Activated CD4-positive, CD25-positive, alpha-beta regulatory T cell (primary cell): Measurements from ENCODE around the gene BRAT1.
"Not testable (repeated sequence)": the region's sequence is repeated elsewhere in the genome, so short reads cannot be mapped to it uniquely, and the experiment has no call there.

ENCODE experiments used
- DNase-seq, 4 experiments: peaks; one replicate each; lab custom pipeline; 2025; lab: John Stamatoyannopoulos, UW

Gene BRAT1

DNA sequence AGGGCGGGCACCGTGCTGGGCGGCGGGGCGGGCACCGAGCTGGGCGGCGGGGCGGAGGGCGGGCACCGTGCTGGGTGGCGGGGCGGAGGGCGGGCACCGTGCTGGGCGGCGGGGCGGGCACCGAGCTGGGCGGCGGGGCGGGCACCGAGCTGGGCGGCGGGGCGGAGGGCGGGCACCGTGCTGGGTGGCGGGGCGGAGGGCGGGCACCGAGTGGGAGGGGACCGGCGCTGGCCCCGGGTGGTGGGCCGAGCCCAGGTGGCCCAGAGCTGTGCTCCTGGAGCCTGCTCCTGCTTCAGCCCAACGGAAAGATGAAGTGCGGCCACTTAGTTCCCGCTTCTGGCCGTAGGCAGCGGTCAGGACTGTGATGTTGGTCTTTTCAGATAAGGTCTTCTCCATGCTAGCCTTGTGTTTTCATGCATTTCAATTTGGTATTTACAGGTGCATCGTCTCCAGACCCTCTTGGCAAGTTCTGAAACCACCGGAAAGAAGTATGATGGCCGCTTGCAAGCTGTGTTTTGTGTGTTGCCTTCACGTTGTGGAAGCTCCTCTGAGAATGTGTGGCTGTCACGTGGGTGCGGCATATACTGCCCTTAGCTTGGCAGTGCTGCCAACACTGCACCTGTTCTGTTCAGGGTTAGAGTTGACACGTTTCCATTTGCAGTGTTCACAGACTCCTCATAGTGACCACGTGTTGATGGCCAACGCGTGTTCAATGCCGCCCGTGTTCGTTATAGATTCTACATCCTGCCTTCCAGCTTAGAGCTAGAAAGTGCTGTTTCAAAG, 28.7 kb upstream of the BRAT1 start:
- no peak for DNase-seq

DNA sequence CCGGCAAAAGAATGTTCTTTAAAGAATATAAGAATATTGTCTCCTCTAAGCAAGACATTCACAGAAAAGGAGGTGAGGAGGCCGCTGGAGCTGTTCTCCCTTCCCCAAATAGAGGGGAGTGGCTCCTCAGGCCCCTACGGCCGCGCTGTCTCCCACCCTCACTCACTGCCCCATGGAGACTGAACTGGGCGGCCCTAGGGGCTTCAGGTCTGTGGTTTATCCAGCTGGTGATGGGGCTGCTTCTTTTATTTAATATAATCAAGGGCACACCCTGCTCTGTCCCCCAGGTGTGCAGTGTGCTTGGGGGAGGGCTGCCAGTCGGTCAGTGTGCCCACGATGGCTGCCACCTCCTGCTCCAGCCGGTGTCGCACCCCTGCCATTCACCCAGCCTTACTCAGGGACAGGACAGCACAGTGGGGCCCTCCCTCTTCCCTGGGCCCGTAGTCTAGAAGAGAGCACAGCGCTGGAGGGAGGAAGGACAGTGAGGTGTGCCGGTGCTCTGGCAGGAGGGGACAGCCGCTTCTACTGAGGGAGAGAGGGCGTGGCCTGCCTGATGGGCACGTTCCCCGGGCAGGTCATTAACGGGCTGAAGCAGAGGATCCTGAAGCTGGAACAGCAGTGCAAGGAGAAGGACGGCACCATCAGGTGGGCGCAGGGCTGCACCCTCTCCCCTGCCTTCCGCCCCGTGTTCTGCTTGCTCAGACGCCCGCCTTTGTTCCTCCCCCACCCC, 26.8 kb upstream of the BRAT1 start:
- no peak for DNase-seq

GRCh38 chr7:2580636-2581035, 25.3 kb upstream of the BRAT1 start:
- DNase-seq = no peak

- DNase-seq = no peak
Measured at GRCh38 chr7:2577914-2578680, 22.8 kb upstream of the BRAT1 start.

DNA sequence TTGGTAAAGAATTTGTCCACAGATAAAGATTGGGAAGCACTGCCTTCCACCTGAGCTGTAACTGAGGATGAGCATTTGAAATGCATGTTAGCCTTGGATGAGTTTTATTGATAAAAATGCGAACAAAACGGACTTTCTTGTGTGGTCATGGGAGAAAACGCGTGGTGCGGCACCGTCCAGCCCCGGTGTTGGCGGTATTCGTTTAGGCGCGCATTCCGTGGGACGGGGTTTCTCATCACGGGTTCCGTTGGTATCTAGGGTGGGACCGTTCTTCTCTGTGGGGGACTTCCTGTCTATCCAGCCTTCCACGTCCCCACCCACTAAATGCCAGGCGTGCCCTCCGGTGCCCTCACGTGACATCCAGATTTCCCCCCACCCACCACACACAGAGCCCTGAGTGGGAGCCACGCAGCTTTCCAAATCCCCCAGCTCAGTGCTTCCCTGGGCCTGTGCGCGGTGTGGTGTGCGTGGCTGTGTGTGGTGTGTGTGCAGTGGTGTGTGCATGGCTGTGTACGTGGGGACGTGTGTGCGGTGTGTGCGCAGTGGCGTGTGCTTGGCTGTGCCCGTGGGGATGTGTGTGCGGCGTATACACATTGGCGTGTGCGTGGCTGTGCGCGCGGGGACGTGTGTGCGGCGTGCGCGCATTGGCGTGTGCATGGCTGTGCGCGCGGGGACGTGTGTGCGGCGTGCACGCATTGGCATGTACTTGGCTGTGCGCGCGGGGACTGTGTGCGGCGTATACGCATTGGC, 21.6 kb upstream of the BRAT1 start:
- no peak for DNase-seq

GRCh38 chr7:2575733-2576340, 20.5 kb upstream of the BRAT1 start:
- DNase-seq = no peak

DNA sequence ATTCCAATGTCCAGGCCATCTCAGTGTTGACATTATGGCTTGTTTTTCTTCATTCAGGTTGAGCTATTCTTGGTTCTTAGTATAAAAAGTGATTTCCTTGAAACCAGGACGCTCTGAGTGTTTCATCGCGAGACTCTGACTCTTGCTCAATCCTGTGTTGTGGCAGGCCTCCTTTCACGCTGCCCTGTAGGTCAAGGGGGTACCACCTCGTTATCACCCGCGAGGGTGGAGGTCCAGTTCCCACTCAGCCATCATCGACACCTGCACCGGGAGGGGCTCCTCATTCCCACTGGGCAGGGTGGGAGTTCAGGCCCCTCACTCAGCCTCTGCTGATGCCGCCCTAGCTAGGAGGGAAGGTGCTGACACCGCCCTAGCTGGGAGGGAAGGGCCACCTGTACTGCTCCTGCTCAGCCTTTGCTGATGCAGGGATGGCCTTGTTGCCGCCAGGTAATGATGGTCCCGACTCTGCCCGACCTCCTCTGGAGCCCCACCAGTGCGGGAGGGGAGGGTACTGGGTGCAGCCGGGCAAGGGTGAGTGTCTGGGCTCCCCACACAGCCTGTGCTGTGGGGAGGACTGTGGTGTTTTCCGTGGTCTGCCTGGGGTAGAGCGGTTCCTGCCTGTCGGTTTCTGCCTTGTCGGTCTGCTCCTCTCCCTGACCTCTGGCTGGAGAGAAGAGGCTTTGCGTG, 19.9 kb upstream of the BRAT1 start:
- no peak for DNase-seq

- no peak for DNase-seq
Measured at GRCh38 chr7:2573761-2574160, 18.4 kb upstream of the BRAT1 start.

GRCh38 chr7:2572101-2572842, 16.9 kb upstream of the BRAT1 start:
- no peak for DNase-seq

GRCh38 chr7:2571409-2571808, 16.1 kb upstream of the BRAT1 start:
- no peak for DNase-seq

DNA sequence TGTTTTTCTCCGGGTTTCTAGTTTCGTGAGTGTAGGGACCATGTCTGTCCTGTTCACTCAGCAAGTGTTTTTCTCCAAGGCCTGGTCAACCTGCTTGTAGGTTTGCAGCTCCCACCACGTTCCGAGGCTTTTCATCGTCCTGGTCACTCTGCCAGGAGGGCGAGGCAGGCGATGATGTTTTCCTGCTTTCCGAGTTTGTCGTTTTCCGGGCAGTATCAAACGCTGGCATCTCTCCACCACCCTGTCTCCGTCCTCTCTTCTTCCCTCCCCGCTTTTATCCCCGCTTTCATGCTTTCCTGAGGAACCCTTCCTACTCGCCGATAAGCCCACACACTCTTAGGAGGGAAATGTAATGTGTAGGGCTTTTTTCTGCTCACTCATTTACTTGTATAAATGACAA, 14.7 kb upstream of the BRAT1 start:
- no peak for DNase-seq

- no peak for DNase-seq
Measured at GRCh38 chr7:2569421-2569820, 14.1 kb upstream of the BRAT1 start.

DNA sequence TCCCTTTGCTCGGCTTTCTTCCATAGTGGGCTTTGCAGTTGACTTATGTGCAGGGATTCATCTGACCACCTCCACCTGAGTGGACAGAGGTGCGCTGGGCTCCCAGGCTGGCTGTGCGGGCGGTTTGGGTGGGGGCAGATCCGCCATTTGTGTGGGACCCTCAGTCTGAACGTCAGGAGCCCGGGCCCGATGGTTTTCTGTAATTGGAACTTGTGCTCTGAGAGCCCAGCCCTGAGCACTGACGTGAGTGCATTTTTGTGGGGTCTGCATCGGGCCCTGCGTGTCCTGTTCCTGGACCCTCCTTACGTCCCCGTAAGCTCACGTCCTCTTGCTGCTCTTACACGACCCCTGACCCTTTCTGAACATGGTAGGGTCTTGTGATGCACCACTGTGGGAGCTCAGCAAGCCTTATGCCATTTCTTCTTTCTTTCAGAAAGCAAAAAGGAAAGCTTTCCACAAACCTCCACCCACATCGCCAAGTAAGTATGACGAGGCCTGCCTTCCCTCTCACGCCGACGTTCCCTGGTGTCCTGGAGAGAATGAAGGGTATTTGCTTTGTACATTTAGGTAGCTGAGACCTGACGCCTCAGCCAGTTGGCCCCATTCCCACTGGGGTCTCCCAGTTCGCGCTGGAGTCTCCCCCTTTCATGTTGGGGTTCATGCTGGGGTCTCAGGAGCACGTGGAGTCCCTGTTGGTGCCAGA, 13.3 kb upstream of the BRAT1 start:
- DNase-seq = no peak

DNA sequence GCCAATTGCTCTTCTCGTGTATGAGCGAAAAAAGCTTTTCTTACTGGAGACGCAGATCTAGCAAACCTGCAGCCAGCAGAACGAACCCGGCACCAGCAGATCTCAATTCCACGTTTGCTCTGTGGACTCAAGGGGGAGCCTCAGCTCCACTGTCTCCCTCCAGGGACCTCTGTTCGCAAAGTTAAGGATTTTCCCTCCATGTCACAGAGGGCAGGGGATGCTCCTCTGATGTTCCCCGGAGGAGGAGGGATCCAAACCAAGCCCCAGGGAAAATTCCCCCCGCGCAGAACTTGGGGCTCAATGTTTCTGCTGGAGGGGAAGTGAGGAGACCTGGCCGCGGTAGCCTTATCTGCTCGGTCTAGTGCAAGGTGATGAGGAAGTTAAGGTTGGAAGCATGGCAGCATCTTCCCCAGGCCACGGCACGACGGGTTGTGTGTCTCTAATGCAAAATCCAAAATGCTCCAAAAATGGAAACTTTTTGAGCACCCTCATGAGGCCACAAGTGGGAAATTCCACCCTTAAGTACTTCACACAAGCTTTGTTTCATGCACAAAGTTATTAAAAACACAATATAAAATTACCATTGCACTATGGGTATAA, 12.5 kb upstream of the BRAT1 start:
- DNase-seq = no peak

- no peak for DNase-seq
Measured at GRCh38 chr7:2566890-2567678, 11.8 kb upstream of the BRAT1 start.

DNA sequence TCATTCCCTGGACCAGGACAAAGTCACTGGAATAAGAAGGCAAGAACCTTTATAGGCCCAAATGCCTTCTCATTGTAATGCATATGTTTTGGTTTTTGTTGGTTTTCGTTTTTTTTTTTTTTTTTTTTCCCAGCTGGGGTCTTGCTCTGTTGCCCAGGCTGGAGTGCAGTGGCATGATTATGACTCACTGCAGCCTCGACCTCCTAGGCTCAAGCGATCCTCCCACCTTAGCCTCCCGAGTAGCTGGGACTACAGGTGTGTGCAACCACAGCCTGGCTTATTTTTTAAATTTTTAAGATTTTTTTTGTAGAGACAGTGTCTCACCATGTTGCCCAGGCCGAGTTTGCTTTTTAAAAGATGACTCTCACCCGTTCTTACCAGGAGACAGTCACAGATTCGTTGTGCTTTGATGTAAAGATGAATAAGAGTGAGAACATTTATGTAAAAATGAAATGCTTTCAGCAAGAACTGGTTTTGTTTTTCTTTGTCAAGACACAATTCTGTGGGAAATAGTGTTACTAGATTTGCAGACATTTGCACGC, 11.1 kb upstream of the BRAT1 start:
- DNase-seq = no peak

DNA sequence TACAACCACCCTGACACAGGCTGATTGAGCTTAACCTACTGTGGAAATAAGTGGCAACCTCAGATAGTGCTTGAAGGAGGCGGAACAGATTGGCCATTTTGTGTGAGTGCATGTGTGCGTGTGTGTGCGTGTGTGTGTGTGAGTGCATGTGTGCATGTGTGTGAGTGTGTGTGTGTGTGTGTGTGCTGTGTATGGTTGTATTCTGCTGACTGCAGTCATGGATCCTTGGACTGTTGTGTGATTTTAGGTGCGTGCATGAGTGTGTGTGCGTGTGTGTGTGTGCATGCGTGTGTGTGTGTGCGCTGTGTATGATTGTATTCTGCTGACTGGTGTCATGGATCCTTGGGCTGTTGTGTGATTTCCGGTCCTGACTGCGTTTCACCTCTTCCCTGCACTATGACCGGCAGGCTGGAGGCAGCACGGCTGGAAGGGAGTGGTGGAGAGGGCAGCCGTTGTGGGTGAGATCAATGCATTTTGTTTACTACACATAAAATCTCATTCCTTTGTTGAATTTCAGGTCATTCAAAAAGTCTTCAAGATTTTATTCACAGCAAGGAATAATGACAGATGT, 9.7 kb upstream of the BRAT1 start:
- DNase-seq = no peak

DNA sequence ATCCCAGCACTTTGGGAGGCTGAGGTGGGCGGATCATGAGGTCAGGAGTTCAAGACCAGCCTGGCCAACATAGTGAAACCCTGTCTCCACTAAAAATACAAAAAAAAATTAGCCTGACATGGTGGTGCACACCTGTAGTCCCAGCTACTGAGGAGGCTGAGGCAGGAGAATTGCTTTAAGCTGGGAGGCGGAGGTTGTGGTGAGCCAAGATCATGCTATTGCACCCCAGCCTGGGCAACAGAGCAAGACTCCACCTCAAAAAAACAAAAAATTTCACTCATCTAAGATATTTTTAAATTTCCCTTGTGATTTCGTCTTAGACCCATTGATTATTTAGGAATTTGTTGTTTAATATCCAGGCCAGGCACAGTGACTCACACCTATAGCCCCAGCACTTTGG, 8.6 kb upstream of the BRAT1 start:
- DNase-seq = not testable (repeated sequence)
